ENCODE measurements around the gene LPCAT1.

- TF ChIP-seq CTCF (IDR thresholded peaks at IDR 0.05) (no peak), EZH2 (IDR thresholded peaks at IDR 0.05) (no peak)
Measured at GRCh38 chr5:1525624-1526189, 1.9 kb upstream of the LPCAT1 start.

Measured in neural progenitor cell (in vitro differentiated cells).